ENCODE measurements around the gene IRS1.

DNA sequence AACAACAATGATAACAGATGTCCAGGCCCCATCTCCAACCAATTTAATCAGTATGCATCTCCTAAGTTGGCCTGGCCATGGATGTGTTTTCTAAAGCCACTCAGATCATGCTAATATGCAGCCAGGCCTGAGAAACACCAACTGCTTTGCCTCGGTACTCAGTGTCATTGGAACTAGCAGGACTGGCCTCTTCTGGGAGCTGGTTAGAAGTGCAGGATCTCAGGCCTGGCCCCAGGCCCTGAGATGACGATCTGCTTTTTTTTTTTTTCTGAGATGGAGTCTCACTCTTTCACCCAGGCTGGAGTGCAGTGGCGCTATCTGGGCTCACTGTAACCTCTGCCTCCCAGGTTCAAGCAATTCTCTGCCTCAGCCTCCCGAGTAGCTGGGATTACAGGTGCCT, 69.1 kb downstream of the IRS1 start:
- TF ChIP-seq CTCF (conservative IDR thresholded peaks at IDR 0.05 in 1 of 2, IDR thresholded peaks at IDR 0.05 in 1 of 2; ENCODE audit: low read depth in 1 of 2, low read length in 2 of 2) = peak; percentile 29 to 31
- TF ChIP-seq EZH2 (IDR thresholded peaks at IDR 0.05; ENCODE audit: low read length, missing control alignments) = no peak

Measured in fibroblast of lung (primary cell).